ENCODE results near the gene MEGF6.

DNA sequence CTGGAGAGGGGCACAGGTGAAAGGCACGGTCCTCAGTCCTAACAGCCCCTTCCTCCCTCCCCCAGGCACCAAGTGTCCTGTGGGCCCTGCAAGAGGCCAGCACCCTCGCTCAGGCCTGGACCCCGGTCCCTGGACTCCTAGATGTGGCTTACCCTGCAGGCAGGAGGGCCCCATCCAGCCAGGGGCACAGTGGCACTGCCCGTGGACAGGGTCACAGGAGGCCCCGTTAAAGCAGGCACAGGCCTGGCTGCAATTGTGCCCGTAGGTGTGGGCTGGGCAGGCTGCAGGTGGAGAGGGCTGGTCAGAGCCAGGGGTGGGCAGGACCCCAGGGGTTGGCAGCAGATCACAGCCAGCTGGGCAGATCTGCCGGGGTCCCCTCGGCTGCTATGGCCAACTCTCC lies 112.3 kb downstream of the MEGF6 start:
- TF ChIP-seq, protein P1, sequence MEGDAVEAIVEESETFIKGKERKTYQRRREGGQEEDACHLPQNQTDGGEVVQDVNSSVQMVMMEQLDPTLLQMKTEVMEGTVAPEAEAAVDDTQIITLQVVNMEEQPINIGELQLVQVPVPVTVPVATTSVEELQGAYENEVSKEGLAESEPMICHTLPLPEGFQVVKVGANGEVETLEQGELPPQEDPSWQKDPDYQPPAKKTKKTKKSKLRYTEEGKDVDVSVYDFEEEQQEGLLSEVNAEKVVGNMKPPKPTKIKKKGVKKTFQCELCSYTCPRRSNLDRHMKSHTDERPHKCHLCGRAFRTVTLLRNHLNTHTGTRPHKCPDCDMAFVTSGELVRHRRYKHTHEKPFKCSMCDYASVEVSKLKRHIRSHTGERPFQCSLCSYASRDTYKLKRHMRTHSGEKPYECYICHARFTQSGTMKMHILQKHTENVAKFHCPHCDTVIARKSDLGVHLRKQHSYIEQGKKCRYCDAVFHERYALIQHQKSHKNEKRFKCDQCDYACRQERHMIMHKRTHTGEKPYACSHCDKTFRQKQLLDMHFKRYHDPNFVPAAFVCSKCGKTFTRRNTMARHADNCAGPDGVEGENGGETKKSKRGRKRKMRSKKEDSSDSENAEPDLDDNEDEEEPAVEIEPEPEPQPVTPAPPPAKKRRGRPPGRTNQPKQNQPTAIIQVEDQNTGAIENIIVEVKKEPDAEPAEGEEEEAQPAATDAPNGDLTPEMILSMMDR (IDR thresholded peaks at IDR 0.05), result no peak
- TF ChIP-seq POLR2AphosphoS5 (IDR thresholded peaks at IDR 0.05), result no peak
